ENCODE data around the gene ALDH3A1.

Gene ALDH3A1

GRCh38 chr17:19702217-19702641 is 45.9 kb downstream of the ALDH3A1 start:
- no peak for DNase-seq

Data from activated CD4-positive, alpha-beta T cell treated with anti-CD3 and anti-CD28 coated beads, Interleukin-2, Interleukin-6, amounts not matched to agents 100 ng/mL and 50 ng/mL, durations not matched to agents 16 hours and 8 hours (primary cell).